Measurements from ENCODE around the gene LIMK2.
"Not testable (repeated sequence)": the region's sequence is repeated elsewhere in the genome, so short reads cannot be mapped to it uniquely, and the experiment has no call there.

DNA sequence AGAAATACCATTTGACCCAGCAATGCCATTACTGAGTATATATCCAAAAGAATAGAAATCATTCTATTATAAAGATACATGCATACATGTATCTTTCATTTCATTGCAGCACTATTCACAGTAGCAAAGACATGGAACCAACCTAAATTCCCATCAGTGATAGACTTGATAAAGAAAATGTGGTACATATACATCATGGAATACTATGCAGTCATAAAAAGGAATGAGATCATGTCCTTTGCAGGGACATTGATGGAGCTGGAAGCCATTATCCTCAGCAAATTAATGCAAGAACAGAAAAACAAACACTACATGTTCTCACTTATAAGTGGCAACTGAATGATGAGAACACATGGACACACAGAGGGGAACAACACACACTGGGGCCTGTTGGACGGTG, 102.1 kb downstream of the LIMK2 start:
- TF ChIP-seq, protein P1, sequence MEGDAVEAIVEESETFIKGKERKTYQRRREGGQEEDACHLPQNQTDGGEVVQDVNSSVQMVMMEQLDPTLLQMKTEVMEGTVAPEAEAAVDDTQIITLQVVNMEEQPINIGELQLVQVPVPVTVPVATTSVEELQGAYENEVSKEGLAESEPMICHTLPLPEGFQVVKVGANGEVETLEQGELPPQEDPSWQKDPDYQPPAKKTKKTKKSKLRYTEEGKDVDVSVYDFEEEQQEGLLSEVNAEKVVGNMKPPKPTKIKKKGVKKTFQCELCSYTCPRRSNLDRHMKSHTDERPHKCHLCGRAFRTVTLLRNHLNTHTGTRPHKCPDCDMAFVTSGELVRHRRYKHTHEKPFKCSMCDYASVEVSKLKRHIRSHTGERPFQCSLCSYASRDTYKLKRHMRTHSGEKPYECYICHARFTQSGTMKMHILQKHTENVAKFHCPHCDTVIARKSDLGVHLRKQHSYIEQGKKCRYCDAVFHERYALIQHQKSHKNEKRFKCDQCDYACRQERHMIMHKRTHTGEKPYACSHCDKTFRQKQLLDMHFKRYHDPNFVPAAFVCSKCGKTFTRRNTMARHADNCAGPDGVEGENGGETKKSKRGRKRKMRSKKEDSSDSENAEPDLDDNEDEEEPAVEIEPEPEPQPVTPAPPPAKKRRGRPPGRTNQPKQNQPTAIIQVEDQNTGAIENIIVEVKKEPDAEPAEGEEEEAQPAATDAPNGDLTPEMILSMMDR (IDR thresholded peaks at IDR 0.05; ENCODE audit: low read length) = not testable (repeated sequence)
- not testable (repeated sequence) for TF ChIP-seq EZH2phosphoT487 (IDR thresholded peaks at IDR 0.05; ENCODE audit: low read length)
